AG09309 (cell line): ENCODE measurements around the gene EPHB2.
"Not testable (repeated sequence)": the region's sequence is repeated elsewhere in the genome, so short reads cannot be mapped to it uniquely, and the experiment has no call there.

Experiments
- DNase-seq: peaks from one replicate; pipeline ENCODE4 v3.0.0-alpha.2; 2010; ENCODE audit warnings: low read depth
- H3K4me3 ChIP-seq: 2 replicates; pipeline ENCODE4 v1.5.1; 2011; ENCODE audit warnings: mild to moderate bottlenecking, low read depth, low read length, moderate library complexity; ENCODE audit not compliant: control insufficient read depth
- TF ChIP-seq, protein P1 (sequence below): IDR thresholded peaks from 2 replicates; pipeline ENCODE4 v1.5.1; 2011; ENCODE audit warnings: mild to moderate bottlenecking, low read depth, low read length, inconsistent platforms; ENCODE audit not compliant: insufficient read depth, control insufficient read depth; ENCODE audit errors: missing control alignments

The EPHB2 gene

DNA sequence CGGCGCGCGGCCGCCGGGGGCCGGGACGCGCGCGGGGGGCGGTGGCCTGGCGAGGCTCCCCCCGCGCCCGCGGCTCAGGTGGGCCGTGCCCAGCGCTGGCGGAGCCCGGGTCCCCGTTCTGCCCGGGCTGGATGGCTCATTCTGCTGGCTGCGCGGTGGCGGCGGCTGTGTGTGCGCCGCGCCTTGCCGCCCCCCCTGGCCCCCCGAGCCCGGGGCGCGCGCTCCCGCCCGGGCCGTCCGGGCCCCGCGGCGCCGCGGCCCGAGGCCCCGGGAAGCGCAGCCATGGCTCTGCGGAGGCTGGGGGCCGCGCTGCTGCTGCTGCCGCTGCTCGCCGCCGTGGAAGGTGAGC lies at the start of gene EPHB2:
EPHB2 (plus strand) TSS at position 139 of the 349 bp plus-strand sequence; CDS start at position 283, 144 bp downstream.
- TF ChIP-seq, protein P1, sequence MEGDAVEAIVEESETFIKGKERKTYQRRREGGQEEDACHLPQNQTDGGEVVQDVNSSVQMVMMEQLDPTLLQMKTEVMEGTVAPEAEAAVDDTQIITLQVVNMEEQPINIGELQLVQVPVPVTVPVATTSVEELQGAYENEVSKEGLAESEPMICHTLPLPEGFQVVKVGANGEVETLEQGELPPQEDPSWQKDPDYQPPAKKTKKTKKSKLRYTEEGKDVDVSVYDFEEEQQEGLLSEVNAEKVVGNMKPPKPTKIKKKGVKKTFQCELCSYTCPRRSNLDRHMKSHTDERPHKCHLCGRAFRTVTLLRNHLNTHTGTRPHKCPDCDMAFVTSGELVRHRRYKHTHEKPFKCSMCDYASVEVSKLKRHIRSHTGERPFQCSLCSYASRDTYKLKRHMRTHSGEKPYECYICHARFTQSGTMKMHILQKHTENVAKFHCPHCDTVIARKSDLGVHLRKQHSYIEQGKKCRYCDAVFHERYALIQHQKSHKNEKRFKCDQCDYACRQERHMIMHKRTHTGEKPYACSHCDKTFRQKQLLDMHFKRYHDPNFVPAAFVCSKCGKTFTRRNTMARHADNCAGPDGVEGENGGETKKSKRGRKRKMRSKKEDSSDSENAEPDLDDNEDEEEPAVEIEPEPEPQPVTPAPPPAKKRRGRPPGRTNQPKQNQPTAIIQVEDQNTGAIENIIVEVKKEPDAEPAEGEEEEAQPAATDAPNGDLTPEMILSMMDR = no peak
- no peak for DNase-seq
- peak within 1 kb of the TSS; percentile 51 for H3K4me3 ChIP-seq

DNA sequence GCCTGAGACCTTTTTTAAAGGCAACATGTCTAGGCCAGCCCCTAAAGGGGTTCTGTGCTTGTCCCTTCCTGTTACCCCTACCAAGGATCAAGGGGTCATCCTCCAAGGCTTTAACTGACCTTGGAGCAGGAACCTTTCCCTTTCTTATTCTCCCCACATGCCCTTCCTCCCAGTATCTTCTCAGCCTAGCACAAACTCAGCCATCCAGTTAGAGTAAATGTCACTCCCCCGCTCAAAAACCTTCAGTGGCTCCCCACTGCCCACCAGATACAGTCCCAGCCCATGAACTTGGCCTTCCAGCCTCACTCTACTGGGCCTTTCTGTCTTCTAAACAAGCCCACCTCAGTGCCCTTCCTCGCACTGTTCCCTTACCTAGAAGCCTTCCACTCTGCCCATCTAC lies 48.8 kb upstream of the EPHB2 start:
- TF ChIP-seq, protein P1 = no peak

DNA sequence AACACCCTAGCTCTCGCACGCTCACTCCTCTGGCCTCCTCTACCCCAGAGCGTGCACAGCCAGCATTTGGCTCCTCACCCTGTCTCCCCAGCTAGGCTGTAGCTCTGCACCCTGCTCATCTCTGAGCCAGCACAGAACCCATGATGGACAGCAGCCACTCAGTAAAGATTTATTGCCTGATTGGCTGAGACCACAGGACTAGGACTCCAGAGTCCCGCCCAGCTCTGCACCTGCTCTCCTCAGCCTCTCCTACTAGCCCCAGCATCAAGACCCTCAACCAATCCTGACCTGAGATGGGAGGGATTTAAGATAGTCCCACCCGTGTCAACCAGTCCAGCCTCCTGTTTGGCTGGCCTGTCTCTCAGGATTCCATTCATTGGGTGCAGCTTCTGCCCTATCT lies 48.3 kb upstream of the EPHB2 start:
- H3K4me3 ChIP-seq = no peak overlapping the region
- DNase-seq = no peak
- TF ChIP-seq, protein P1 = no peak

More for the DNA sequence above, 48.8 kb upstream of the EPHB2 start:
- no peak overlapping the region for H3K4me3 ChIP-seq
- no peak for DNase-seq

DNA sequence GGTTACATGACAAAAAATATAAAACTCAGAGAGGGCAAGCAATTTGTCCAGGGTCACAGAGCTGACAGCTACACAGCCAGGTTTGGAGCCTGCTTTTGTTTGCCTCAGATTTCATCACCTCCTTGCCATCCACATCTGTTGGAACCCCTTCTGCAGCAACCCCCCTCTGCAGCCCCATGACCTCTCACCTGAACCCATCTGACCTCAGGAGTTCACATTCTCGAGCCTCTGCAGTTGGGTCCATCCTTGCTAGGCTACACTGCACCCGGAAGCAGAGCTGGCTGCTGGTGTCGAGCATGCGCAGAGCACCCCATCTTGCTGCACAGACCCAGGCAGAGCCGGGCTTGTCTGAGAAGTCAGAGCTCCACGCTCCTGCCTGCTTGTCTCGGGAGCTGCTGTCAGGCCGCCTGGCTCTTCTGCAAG lies 47.6 kb upstream of the EPHB2 start:
- TF ChIP-seq, protein P1 = no peak
- DNase-seq = no peak
- no peak overlapping the region for H3K4me3 ChIP-seq

DNA sequence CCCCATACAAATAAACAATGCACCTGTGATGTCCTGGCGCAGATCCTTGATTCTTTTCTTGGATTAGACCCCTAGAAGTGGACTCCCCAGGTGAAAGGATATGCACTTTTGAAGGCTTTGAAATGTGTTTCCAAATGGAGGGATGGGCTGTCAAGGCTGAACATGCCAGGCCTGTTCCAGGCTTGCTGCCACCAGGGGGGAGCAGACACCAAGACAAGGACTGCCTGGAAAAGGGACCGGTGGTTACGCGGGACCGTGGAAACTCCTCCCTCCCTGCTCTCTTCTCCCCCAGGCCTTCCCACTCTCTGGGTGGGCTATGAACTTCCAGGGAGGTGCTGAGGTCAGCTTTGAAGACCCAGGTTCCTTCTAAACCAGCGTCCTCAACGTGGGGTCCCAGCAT lies 44.9 kb upstream of the EPHB2 start:
- TF ChIP-seq, protein P1 = peak; percentile 58
- no peak for DNase-seq
- H3K4me3 ChIP-seq = no peak overlapping the region

DNA sequence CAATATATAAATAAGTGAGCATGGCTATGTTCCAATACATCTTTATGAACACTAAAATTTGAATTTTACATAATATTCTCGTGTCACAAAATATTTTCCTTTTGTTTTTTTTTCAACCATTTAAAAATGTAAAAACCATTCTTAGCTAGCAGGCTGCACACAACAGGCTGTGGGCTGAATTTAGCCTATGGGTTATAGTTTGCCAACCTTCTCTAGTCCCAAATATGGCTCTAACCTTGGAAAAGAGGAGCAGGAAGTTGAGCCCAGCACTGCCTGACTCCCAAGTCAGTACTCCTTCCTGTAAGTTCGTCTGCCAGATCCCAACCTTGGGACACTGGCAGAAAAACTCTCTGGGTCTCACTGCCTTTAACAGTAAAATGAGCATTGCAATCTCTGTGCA lies 44.2 kb upstream of the EPHB2 start:
- no peak for DNase-seq
- no peak overlapping the region for H3K4me3 ChIP-seq
- TF ChIP-seq, protein P1 = no peak

DNA sequence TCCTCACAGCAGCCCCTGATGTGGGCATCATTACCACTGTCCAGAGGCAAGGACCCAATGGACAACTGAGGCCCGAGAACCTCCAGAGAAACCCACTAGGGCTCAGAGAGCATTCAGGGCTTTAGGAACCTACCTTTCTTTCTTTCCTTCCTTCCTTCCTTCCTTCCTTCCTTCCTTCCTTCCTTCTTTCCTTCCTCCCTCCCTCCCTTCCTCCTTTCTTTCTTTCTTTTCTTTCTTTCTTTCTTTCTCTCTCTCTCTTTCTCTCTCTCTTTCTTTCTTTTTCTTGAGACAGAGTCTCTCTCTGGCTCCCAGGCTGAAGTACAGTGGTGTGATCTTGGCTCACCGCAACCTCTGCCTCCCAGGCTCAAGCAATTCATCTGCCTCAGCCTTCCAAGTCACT lies 41.8 kb upstream of the EPHB2 start:
- not testable (repeated sequence) for DNase-seq

More for the DNA sequence above, 41.8 kb upstream of the EPHB2 start:
- not testable (repeated sequence) for H3K4me3 ChIP-seq
